ENCODE data around the gene EEF1AKMT1.

EEF1AKMT1 gene

GRCh38 chr13:20773194-20774080 is at the start of gene EEF1AKMT1:
Gene EEF1AKMT1 (minus strand): TSS chr13:20773961. CDS start chr13:20757598, 16,363 bp downstream.
- TF ChIP-seq NFRKB (IDR thresholded peaks at IDR 0.05) (no peak), CTBP1 (IDR thresholded peaks at IDR 0.05; ENCODE audit: borderline replicate concordance) (no peak), L3MBTL2 (conservative IDR thresholded peaks at IDR 0.05) (peak; percentile 84), FOXK2 (IDR thresholded peaks at IDR 0.05) (no peak), PKNOX1 (IDR thresholded peaks at IDR 0.05) (peak; percentile 92), FOXM1 (IDR thresholded peaks at IDR 0.05; ENCODE audit: borderline replicate concordance) (no peak)
- POLR2A ChIA-PET: interaction anchor here (0.6 to 1.7 kb wide), 6 partner anchors 26 to 277 kb away, joined by 3 to 6 read pairs (median 4); no protein-coding TSS in a partner anchor
- peak; percentile 89 for DNase-seq (ENCODE audit: extremely low spot score)
- CTCF ChIA-PET: no interaction called here

- no peak for DNase-seq (ENCODE audit: extremely low spot score)
- ChIA-PET POLR2A (no interaction called here), CTCF (interaction anchor here (0.7 kb wide), 1 partner anchor 13 kb away, joined by 3 read pairs; no protein-coding TSS in a partner anchor)
- TF ChIP-seq FOXM1 (IDR thresholded peaks at IDR 0.05; ENCODE audit: borderline replicate concordance): no peak
- TF ChIP-seq ZNF384 (IDR thresholded peaks at IDR 0.05): no peak
- TF ChIP-seq SP1 (IDR thresholded peaks at IDR 0.05): no peak
- TF ChIP-seq L3MBTL2 (conservative IDR thresholded peaks at IDR 0.05): no peak
- no peak for TF ChIP-seq ELF4 (IDR thresholded peaks at IDR 0.05)
- no peak for TF ChIP-seq FOXA1 (IDR thresholded peaks at IDR 0.05)
- TF ChIP-seq FOXK2 (IDR thresholded peaks at IDR 0.05): no peak
- no peak for TF ChIP-seq SUZ12 (IDR thresholded peaks at IDR 0.05)
- no peak for TF ChIP-seq TARDBP (IDR thresholded peaks at IDR 0.05)
- TF ChIP-seq BHLHE40 (IDR thresholded peaks at IDR 0.05; ENCODE audit: borderline replicate concordance): no peak
- no peak for TF ChIP-seq ARNT (IDR thresholded peaks at IDR 0.05)
- TF ChIP-seq PKNOX1 (IDR thresholded peaks at IDR 0.05): no peak
These were observed 49.3 kb upstream of the EEF1AKMT1 start for GRCh38 chr13:20823071-20823470.

- ChIA-PET CTCF (no interaction called here), POLR2A (no interaction called here)
- TF ChIP-seq L3MBTL2 (conservative IDR thresholded peaks at IDR 0.05): no peak
- no peak for TF ChIP-seq FOXA1 (IDR thresholded peaks at IDR 0.05)
- TF ChIP-seq FOXK2 (IDR thresholded peaks at IDR 0.05): no peak
- no peak for TF ChIP-seq CTBP1 (IDR thresholded peaks at IDR 0.05; ENCODE audit: borderline replicate concordance)
- no peak for TF ChIP-seq PKNOX1 (IDR thresholded peaks at IDR 0.05)
- no peak for DNase-seq (ENCODE audit: extremely low spot score)
These were observed 48.6 kb upstream of the EEF1AKMT1 start for GRCh38 chr13:20822406-20822805.

- no peak for DNase-seq (ENCODE audit: extremely low spot score)
- TF ChIP-seq CTBP1 (IDR thresholded peaks at IDR 0.05; ENCODE audit: borderline replicate concordance) (no peak), LEF1 (IDR thresholded peaks at IDR 0.05; ENCODE audit: borderline replicate concordance) (no peak), FOXK2 (IDR thresholded peaks at IDR 0.05) (no peak)
- ChIA-PET POLR2A (no interaction called here), CTCF (interaction anchor here (2.3 kb wide), 1 partner anchor 9 kb away, joined by 10 read pairs; no protein-coding TSS in a partner anchor)
These were observed 46.0 kb upstream of the EEF1AKMT1 start for GRCh38 chr13:20819715-20820114.

GRCh38 chr13:20815464-20815863 is 41.7 kb upstream of the EEF1AKMT1 start:
- CTCF ChIA-PET: interaction anchor here (1.4 to 1.7 kb wide), 2 partner anchors 13 to 16 kb away, joined by 5 to 9 read pairs; no protein-coding TSS in a partner anchor
- DNase-seq (ENCODE audit: extremely low spot score): no peak
- POLR2A ChIA-PET: interaction anchor here (0.7 kb wide), 1 partner anchor 33 kb away, joined by 3 read pairs; no protein-coding TSS in a partner anchor
- TF ChIP-seq NFRKB (IDR thresholded peaks at IDR 0.05) (no peak), CTBP1 (IDR thresholded peaks at IDR 0.05; ENCODE audit: borderline replicate concordance) (no peak), SUZ12 (IDR thresholded peaks at IDR 0.05) (no peak), FOXK2 (IDR thresholded peaks at IDR 0.05) (no peak), SP1 (IDR thresholded peaks at IDR 0.05) (no peak), PKNOX1 (IDR thresholded peaks at IDR 0.05) (no peak), TARDBP (IDR thresholded peaks at IDR 0.05) (no peak), ZNF384 (IDR thresholded peaks at IDR 0.05) (no peak), FOXA1 (IDR thresholded peaks at IDR 0.05) (no peak), L3MBTL2 (conservative IDR thresholded peaks at IDR 0.05) (no peak), ELF4 (IDR thresholded peaks at IDR 0.05) (no peak), FOXM1 (IDR thresholded peaks at IDR 0.05; ENCODE audit: borderline replicate concordance) (no peak), HDGF (IDR thresholded peaks at IDR 0.05; ENCODE audit: borderline replicate concordance) (no peak), ARNT (IDR thresholded peaks at IDR 0.05) (no peak), BHLHE40 (IDR thresholded peaks at IDR 0.05; ENCODE audit: borderline replicate concordance) (no peak), LEF1 (IDR thresholded peaks at IDR 0.05; ENCODE audit: borderline replicate concordance) (no peak)
